WTC11 (cell line): ENCODE measurements around the gene HLX. TPM values are rescaled to one million over a fixed set of nuclear protein-coding genes. Genes with fewer than 3 reads are reported as not detected.

Source experiments
- ATAC-seq: fragments of 200-7000 bp; cut with Tn5 transposase; 2 replicates; pipeline ENCODE4 v1.10.0; 2021; ENCODE audit warnings: mild to moderate bottlenecking, moderate library complexity
- CTCF ChIA-PET: fragments of 300-600 bp; sonication (Branson Sonifier 250); formaldehyde crosslinking; loops from one replicate; lab custom pipeline; 2021; ENCODE audit warnings: antibody characterized with exemption; lab: Charles Lee
- POLR2A ChIA-PET: fragments of 350-600 bp; sonication (Branson Sonifier 250); formaldehyde crosslinking; loops from one replicate; lab custom pipeline; 2021; ENCODE audit warnings: antibody characterized with exemption; lab: Charles Lee
- DNase-seq: peaks from one replicate; pipeline ENCODE4 v3.0.0; 2021; ENCODE audit warnings: low spot score
- H3K27ac Mint-ChIP-seq: 2 replicates; pipeline ENCODE4 v1.8.0; 2021; ENCODE audit warnings: mixed read lengths
- H3K27me3 Mint-ChIP-seq: 2 replicates; pipeline ENCODE4 v1.8.0; 2021; ENCODE audit warnings: low read depth, mild to moderate bottlenecking, moderate library complexity, mixed read lengths
- H3K36me3 Mint-ChIP-seq: 2 replicates; pipeline ENCODE4 v1.8.0; 2021; ENCODE audit warnings: mixed read lengths
- H3K4me1 Mint-ChIP-seq: 2 replicates; pipeline ENCODE4 v1.8.0; 2022; ENCODE audit warnings: mixed read lengths
- H3K4me3 Mint-ChIP-seq: 2 replicates; pipeline ENCODE4 v1.8.0; 2021; ENCODE audit warnings: mild to moderate bottlenecking, moderate library complexity, mixed read lengths
- H3K9me3 Mint-ChIP-seq: 2 replicates; pipeline ENCODE4 v1.8.0; 2021; ENCODE audit warnings: mixed read lengths
- ATF1 ChIP-seq: sonication (generic); formaldehyde crosslinking; IDR thresholded peaks from 2 replicates; pipeline ENCODE4 v1.8.1; 2023; ENCODE audit warnings: mild to moderate bottlenecking, moderate library complexity, missing genetic modification reagents
- CREB1 ChIP-seq: sonication (generic); formaldehyde crosslinking; IDR thresholded peaks from 2 replicates; pipeline ENCODE4 v1.8.0; 2023; ENCODE audit warnings: mild to moderate bottlenecking, missing genetic modification reagents
- CREM ChIP-seq: sonication (generic); formaldehyde crosslinking; IDR thresholded peaks from 2 replicates; pipeline ENCODE4 v1.8.1; 2022; ENCODE audit warnings: mild to moderate bottlenecking, missing genetic modification reagents, moderate library complexity
- E2F4 ChIP-seq: sonication (generic); formaldehyde crosslinking; IDR thresholded peaks from 2 replicates; pipeline ENCODE4 v1.8.1; 2022; ENCODE audit warnings: low read depth, mild to moderate bottlenecking, moderate library complexity, missing genetic modification reagents, borderline replicate concordance
- ELF4 ChIP-seq: sonication (generic); formaldehyde crosslinking; IDR thresholded peaks from 2 replicates; pipeline ENCODE4 v1.8.1; 2022; ENCODE audit warnings: low read depth, mild to moderate bottlenecking, moderate library complexity, missing genetic modification reagents
- EMX1 ChIP-seq: fragments of 250-450 bp; sonication (Bioruptor Pico); IDR thresholded peaks from 2 replicates; pipeline ENCODE4 v1.8.0; 2021; ENCODE audit warnings: mild to moderate bottlenecking
- ESRRA ChIP-seq: sonication (generic); formaldehyde crosslinking; IDR thresholded peaks from 2 replicates; pipeline ENCODE4 v1.8.1; 2022; ENCODE audit warnings: mild to moderate bottlenecking, missing genetic modification reagents, borderline replicate concordance
- FOXP1 ChIP-seq: sonication (generic); formaldehyde crosslinking; IDR thresholded peaks from 2 replicates; pipeline ENCODE4 v1.8.0; 2022; ENCODE audit warnings: missing genetic modification reagents, mild to moderate bottlenecking, moderate library complexity, borderline replicate concordance
- GRHL2 ChIP-seq: fragments of 250-450 bp; sonication (Bioruptor Pico); IDR thresholded peaks from 2 replicates; pipeline ENCODE4 v1.8.0; 2022; ENCODE audit warnings: mild to moderate bottlenecking, moderate library complexity; ENCODE audit not compliant: insufficient replicate concordance, severe bottlenecking
- HMGA2 ChIP-seq: fragments of 250-450 bp; sonication (Bioruptor Pico); IDR thresholded peaks from 2 replicates; pipeline ENCODE4 v1.4.0; 2021; ENCODE audit warnings: mild to moderate bottlenecking, moderate library complexity
- JAZF1 ChIP-seq: fragments of 250-450 bp; sonication (Bioruptor Pico); IDR thresholded peaks from 2 replicates; pipeline ENCODE4 v1.9.0; 2021; ENCODE audit warnings: moderate library complexity, mild to moderate bottlenecking, inconsistent platforms
- JUN ChIP-seq: sonication (generic); formaldehyde crosslinking; IDR thresholded peaks from 2 replicates; pipeline ENCODE4 v1.8.0; 2023; ENCODE audit warnings: mild to moderate bottlenecking, missing genetic modification reagents
- MLX ChIP-seq: sonication (generic); formaldehyde crosslinking; IDR thresholded peaks from 2 replicates; pipeline ENCODE4 v1.8.1; 2023; ENCODE audit warnings: mild to moderate bottlenecking, missing genetic modification reagents, moderate library complexity
- MYBL2 ChIP-seq: sonication (generic); formaldehyde crosslinking; IDR thresholded peaks from 2 replicates; pipeline ENCODE4 v1.8.1; 2023; ENCODE audit warnings: mild to moderate bottlenecking, moderate library complexity, missing genetic modification reagents
- NFATC4 ChIP-seq: fragments of 250-450 bp; sonication (Bioruptor Pico); IDR thresholded peaks from 2 replicates; pipeline ENCODE4 v1.9.0; 2021; ENCODE audit warnings: mild to moderate bottlenecking
- NFYB ChIP-seq: sonication (generic); formaldehyde crosslinking; conservative IDR thresholded peaks from 2 replicates; pipeline ENCODE4 v1.8.0; 2022; ENCODE audit warnings: low read depth, missing genetic modification reagents
- NR3C1 ChIP-seq: sonication (generic); formaldehyde crosslinking; conservative IDR thresholded peaks from 2 replicates; pipeline ENCODE4 v1.8.1; 2023; ENCODE audit warnings: low read depth, mild to moderate bottlenecking, missing genetic modification reagents
- SP1 ChIP-seq: sonication (generic); formaldehyde crosslinking; conservative IDR thresholded peaks from 2 replicates; pipeline ENCODE4 v1.8.1; 2022; ENCODE audit warnings: missing genetic modification reagents
- USF2 ChIP-seq: sonication (generic); formaldehyde crosslinking; IDR thresholded peaks from 2 replicates; pipeline ENCODE4 v1.8.1; 2023; ENCODE audit warnings: mild to moderate bottlenecking, missing genetic modification reagents, moderate library complexity
- ZNF121 ChIP-seq: sonication (generic); formaldehyde crosslinking; IDR thresholded peaks from 2 replicates; pipeline ENCODE4 v1.8.0; 2023; ENCODE audit warnings: missing genetic modification reagents
- ZNF138 ChIP-seq: sonication (generic); formaldehyde crosslinking; conservative IDR thresholded peaks from 2 replicates; pipeline ENCODE4 v1.8.1; 2022; ENCODE audit warnings: mild to moderate bottlenecking, moderate library complexity, missing genetic modification reagents
- ZNF281 ChIP-seq: sonication (generic); formaldehyde crosslinking; IDR thresholded peaks from 2 replicates; pipeline ENCODE4 v1.8.0; 2023; ENCODE audit warnings: mild to moderate bottlenecking, missing genetic modification reagents
- ZNF396 ChIP-seq: fragments of 250-450 bp; sonication (Bioruptor Pico); IDR thresholded peaks from 2 replicates; pipeline ENCODE4 v1.8.0; 2021; ENCODE audit warnings: mild to moderate bottlenecking, moderate library complexity, borderline replicate concordance
- total RNA-seq: library from RNA; stranded (reverse); gene quantifications from 3 replicates; pipeline ENCODE4 v1.2.3, GENCODE V29; 2021

The HLX gene
- total RNA-seq, 1 experiment from 2014 or later: not detected

GRCh38 chr1:220926146-220926545 is 46.9 kb downstream of the HLX start:
- no peaks in the 10 kb centered on the region for H3K36me3 Mint-ChIP-seq
- TF ChIP-seq GRHL2 (no peak), ELF4 (CRISPR knock-in tag) (no peak), CREB1 (CRISPR knock-in tag) (no peak), SP1 (CRISPR knock-in tag) (no peak), ZNF138 (no peak)
- TF ChIP-seq, all 79 proteins: peak for 0
- ATAC-seq (no peak), DNase-seq (no peak)
- POLR2A ChIA-PET: no interaction called here
- H3K9me3 Mint-ChIP-seq: 0 out of 2 replicates have a peak, but pooled peaks cover 4% of the 10 kb centered on the region
- no peak overlapping the region for H3K27ac Mint-ChIP-seq
- no peak overlapping the region for H3K4me3 Mint-ChIP-seq
- CTCF ChIA-PET: no interaction called here
- H3K27me3 Mint-ChIP-seq: no peaks in the 10 kb centered on the region
- peaks cover 20% of the 10 kb centered on the region for H3K4me1 Mint-ChIP-seq

DNA sequence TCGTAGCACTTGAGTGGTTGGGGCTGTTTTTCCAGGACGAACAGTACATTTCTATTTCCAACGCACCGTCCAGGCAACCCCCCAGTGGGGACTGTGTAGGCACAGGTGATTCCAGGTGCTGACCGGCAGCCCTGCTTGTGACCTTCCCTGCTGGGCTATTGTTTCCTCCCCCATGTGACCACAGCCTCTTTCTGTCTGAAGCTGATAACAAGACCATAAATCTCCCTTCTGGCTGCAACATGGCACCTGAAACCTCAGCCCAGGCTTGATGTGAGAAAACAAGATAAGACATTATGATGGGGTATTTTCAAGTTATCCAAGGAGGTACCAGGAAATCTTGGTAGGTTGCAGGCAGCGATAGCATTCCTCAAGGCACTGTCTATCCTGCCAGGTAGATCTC is 48.2 kb downstream of the HLX start:
- Mint-ChIP-seq H3K4me3 (no peak overlapping the region), H3K9me3 (0 out of 2 replicates have a peak, but pooled peaks cover 4% of the 10 kb centered on the region), H3K4me1 (peaks cover 7% of the 10 kb centered on the region), H3K36me3 (no peaks in the 10 kb centered on the region), H3K27me3 (no peaks in the 10 kb centered on the region), H3K27ac (no peak overlapping the region)
- POLR2A ChIA-PET: no interaction called here
- no peak for DNase-seq
- no peak for TF ChIP-seq NR3C1 (CRISPR knock-in tag)
- peak; percentile 48; the same call in 1 of the 2 replicates for TF ChIP-seq USF2 (CRISPR knock-in tag)
- ATAC-seq: peak; percentile 24; the same call in 1 of the 2 replicates
- CTCF ChIA-PET: no interaction called here

GRCh38 chr1:220928320-220928719 is 49.1 kb downstream of the HLX start:
- DNase-seq (no peak), ATAC-seq (no peak)
- no peak overlapping the region for H3K27ac Mint-ChIP-seq
- H3K36me3 Mint-ChIP-seq: no peaks in the 10 kb centered on the region
- 0 out of 2 replicates have a peak, but pooled peaks cover 4% of the 10 kb centered on the region for H3K9me3 Mint-ChIP-seq
- no peak overlapping the region for H3K4me3 Mint-ChIP-seq
- ChIA-PET POLR2A (interaction anchor here (0.6 kb wide), 1 partner anchor 11 kb away, joined by 3 read pairs; no protein-coding TSS in a partner anchor), CTCF (no interaction called here)
- H3K4me1 Mint-ChIP-seq: peaks cover 7% of the 10 kb centered on the region
- no peaks in the 10 kb centered on the region for H3K27me3 Mint-ChIP-seq
- TF ChIP-seq MYBL2 (CRISPR knock-in tag): no peak
- no peak for TF ChIP-seq ZNF121 (CRISPR knock-in tag)
- no peak for TF ChIP-seq EMX1

DNA sequence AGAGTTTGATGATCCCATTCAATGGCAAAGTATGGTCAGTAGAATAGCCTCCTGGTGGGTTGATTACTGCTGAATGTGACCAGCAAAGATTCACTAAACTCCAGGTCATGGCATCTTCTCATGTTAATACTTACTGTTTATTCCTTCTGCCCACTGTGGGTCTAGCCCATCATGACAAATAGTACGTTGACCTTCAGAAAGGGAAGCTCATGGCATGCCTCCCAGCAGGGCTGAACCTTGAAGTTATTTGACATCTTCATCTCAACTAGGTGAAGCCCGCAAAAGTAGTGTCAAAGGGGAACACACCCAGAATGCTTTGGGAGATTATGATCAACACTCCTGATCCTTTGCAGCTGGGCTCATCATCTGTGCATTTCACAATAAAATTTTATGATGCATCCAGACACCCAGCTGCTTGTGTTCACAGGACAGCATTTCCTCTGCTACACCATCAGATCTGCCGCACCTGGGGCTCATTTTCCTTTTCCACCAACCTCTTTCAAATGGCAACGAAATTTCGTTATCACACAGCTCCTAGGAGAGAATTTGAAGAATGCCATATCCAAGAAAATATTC is 49.6 kb downstream of the HLX start:
- no peak overlapping the region for H3K4me3 Mint-ChIP-seq
- H3K4me1 Mint-ChIP-seq: peaks cover 7% of the 10 kb centered on the region
- no peak overlapping the region for H3K27ac Mint-ChIP-seq
- ATAC-seq (no peak), DNase-seq (no peak)
- no peaks in the 10 kb centered on the region for H3K27me3 Mint-ChIP-seq
- no peaks in the 10 kb centered on the region for H3K36me3 Mint-ChIP-seq
- H3K9me3 Mint-ChIP-seq: no peaks in the 10 kb centered on the region
- no peak for TF ChIP-seq NFYB (CRISPR knock-in tag)
- POLR2A ChIA-PET: interaction anchor here (0.6 kb wide), 1 partner anchor 11 kb away, joined by 3 read pairs; no protein-coding TSS in a partner anchor
- CTCF ChIA-PET: no interaction called here

DNA sequence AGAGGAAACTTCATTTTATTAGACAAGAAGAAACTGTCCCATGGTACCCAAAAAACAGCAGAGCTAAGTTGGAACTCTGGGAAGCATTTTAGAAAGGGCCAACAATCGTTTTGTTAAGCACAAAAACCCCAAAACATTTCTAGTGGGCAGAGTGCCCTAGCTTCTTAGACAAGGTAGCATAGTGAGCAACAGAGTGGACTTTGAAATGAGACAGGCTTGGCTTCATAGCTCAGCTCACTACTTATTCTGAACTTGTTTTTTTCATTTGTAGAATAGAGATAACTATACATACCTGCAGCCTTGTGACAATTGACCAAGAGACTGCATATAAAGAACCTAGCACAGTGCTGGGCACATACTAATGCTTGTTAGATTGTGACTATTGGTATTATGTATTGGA is 50.1 kb downstream of the HLX start:
- DNase-seq (no peak), ATAC-seq (no peak)
- H3K4me3 Mint-ChIP-seq: no peak overlapping the region
- no peaks in the 10 kb centered on the region for H3K36me3 Mint-ChIP-seq
- peaks cover 7% of the 10 kb centered on the region for H3K4me1 Mint-ChIP-seq
- H3K27ac Mint-ChIP-seq: no peak overlapping the region
- POLR2A ChIA-PET: no interaction called here
- no peaks in the 10 kb centered on the region for H3K27me3 Mint-ChIP-seq
- no peaks in the 10 kb centered on the region for H3K9me3 Mint-ChIP-seq
- CTCF ChIA-PET: no interaction called here
- no peak for TF ChIP-seq ESRRA (CRISPR knock-in tag)
- no peak for TF ChIP-seq GRHL2
- no peak for TF ChIP-seq ZNF281
- TF ChIP-seq NFATC4 (CRISPR knock-in tag): no peak
- TF ChIP-seq ATF1: no peak
- TF ChIP-seq MLX: no peak
- no peak for TF ChIP-seq FOXP1 (CRISPR knock-in tag)
- TF ChIP-seq CREM (CRISPR knock-in tag): no peak
- no peak for TF ChIP-seq JUN (CRISPR knock-in tag)
- TF ChIP-seq HMGA2 (CRISPR knock-in tag): no peak
- no peak for TF ChIP-seq JAZF1
- no peak for TF ChIP-seq ZNF396 (CRISPR knock-in tag)
- no peak for TF ChIP-seq E2F4 (CRISPR knock-in tag)
